Stimulated activated CD8-positive, alpha-beta memory T cell treated with anti-CD3 and anti-CD28 coated beads, Interleukin-7, amount 100 ng/mL, for 48 hours (primary cell): Measurements from ENCODE around the gene ACVR2B.
"Not testable (repeated sequence)": the region's sequence is repeated elsewhere in the genome, so short reads cannot be mapped to it uniquely, and the experiment has no call there.

Source experiments
- DNase-seq, 2 donors: peaks; one replicate each; pipeline ENCODE4 v3.0.0-alpha.2; 2020; ENCODE audit warnings: low read depth in 1 of 2; ENCODE audit errors: extremely low read depth in 1 of 2

Gene ACVR2B

DNA sequence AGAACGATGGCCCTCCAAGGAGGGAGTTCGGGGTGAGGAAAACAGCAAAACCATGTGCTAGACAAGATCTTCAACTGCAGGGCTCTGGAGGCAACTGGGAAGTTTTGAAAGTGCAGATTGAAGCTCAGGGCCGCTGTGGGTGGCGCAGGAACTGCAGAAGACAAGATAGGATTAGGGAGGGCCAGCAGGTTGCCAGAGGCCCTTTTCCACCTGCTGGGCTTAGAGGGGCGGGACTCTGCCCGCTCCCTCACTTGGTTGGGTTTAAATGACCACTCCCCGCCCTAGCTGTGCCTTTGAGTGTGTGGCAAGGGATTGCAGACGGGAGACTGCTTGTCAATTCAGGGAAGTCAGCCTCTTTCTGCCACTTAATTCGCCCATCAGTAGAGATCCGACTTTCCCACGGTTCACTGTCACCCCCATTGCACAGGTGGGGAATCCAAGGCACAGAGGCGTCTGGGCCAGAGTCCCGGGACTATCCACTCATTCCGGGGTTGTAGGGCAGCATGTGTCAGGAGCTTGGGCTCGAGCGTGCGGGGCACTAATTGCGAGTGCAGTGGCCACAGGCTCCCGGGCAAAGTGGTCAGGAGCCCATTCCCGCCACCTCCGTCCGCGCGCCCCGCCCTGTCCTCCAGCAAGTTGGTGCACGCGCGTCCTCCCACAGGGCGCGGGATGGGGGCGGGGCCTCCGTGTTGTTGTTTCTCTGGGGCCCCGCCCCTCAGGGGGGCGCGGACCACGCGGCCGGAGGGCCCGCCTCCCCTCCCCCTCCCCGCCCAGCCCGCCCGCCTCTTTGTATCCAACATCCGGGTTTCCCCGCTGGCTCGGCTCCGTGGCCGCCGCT is at the start of gene ACVR2B:
Gene ACVR2B, plus strand, starts transcription at position 816 of the 838 bp plus-strand sequence. CDS start 433 bp downstream, outside the sequence.
- DNase-seq, result peak; percentile 41 to 46

DNA sequence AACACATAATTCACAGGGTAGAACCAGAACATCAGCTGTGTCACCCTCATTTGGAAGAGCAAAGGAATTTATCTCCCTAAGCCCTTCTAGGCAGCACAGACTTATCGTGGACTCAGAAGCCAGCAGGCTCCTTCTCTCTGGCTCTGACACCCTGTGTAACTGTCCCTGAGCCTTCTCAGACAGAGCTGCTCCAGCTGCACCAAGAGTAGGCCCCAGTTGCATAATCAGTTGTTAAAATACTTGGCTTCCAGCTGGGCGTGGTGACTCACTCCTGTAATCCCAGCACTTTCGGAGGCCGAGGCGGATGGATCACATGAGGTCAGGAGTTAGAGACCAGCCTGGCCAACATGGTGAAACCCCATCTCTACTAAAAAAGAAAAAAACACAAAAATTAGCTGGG is 49.4 kb upstream of the ACVR2B start:
- no peak for DNase-seq

DNA sequence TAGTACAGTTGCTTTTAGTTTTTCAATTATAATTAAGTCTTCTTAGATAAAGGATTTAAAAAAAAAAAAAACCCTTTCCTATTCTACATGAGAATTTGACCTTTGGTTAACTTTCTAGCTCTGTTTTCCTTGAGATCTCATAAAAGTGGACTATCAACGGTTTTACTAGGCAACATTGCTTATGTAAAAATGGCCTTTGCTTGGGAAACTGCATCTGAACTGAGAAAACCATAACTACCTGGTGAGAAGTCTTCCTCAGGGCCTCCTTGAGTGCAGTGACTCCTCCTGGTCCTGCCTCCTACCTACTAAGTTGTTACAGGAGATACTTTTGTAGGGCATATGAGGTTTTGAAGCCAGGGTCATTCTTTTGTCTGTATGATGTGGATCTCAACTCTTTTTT is 42.1 kb upstream of the ACVR2B start:
- no peak for DNase-seq

DNA sequence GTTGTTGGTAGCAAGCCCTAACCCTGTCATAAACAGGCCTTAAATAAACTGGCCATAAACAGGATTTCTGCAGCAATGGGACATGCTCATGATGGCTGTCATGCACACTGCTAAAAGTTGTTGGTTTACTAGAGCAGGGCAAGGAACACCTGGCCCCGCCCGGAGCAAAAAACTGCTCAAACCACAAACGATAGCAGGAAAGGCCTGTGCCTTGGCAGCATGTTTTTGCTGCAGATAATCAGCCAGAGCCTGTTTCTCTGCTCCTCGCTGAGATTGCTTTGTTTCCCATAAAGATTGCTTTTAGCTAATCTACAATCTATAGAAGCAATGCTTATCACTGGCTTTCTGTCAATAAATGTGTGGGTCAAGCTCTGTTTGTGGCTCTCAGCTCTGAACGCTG is 32.9 kb upstream of the ACVR2B start:
- not testable (repeated sequence) for DNase-seq

DNA sequence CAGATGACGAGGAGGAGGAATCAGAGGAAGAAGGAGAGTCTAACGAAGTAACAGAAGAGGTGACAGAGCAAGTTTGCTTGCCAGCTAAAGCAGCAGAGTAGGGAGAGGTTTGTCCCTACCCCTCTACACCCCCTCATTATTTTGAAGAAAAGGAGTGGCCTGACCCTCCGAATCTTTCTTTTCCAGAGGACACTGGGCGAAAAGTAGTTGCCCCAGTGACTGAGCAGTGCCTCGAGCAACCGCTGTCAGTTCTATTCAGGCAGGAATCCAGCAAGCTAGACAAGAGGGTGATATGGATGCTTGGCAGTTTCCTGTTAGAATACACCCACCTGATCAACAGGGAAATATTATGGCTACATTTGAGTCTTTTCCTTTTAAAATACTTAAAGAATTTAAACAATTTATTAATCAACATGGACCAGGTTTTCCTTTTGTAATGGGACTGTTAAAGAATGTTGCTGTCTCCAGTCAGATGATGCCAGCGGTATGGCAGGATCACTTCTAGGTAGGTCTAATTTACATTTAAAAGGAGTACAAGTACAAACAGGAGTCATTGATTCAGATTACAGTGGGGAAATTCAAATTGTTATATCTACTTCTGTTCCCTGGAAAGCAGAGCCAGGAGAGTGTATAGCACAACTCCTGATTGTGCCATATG is 31.9 kb upstream of the ACVR2B start:
- no peak for DNase-seq

DNA sequence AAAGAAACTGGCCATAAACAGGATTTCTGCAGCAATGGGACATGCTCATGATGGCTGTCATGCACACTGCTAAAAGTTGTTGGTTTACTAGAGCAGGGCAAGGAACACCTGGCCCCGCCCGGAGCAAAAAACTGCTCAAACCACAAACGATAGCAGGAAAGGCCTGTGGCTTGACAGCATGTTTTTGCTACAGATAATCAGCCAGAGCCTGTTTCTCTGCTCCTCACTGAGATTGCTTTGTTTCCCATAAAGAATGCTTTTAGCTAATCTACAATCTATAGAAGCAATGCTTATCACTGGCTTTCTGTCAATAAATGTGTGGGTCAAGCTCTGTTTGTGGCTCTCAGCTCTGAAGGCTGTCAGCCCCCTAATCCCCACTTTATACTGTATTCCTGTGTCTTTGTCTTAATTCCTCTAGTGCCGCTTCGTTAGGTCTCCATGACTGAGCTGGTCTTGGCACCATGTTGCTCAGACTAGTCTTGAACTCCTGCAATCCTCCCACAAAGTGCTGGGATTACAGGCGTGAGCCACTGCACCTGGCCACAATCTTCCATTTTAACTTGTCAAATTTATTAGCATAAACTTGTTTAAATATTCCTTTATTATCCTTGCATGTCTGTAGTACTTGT is 26.8 kb upstream of the ACVR2B start:
- not testable (repeated sequence) for DNase-seq

DNA sequence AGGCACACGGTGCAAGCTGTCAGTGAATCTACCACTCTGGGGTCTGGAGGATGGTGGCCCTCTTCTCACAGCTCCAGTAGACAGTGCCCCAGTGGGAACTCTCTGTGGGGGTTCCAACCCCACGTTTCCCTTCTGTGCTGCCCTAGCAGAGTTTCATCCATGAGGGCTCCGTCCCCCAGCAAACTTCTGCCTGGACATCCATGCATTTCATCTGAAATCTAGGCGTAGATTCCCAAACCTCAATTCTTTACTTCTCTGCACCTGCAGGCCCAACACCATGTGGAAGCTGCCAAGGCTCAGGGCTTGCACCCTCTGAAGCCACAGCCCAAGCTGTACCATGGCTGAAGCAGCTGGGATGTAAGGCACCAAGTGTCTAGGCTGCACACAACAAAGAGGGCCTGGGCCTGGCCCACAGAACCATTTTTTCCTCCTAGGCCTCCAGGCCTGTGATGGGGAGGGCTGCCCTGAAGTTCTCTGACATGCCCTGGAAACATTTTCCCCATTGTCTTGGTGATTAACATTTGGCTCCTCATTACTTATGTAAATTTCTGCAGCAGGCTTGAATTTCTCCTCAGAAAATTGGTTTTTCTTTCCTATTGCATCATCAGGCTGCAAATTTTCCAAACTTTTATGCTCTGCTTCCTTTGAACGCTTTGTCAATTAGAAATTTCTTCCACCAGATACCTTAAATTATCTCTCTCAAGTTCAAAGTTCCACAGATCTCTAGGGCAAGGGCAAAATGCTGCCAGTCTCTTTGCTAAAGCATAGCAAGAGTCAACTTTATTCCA is 20.6 kb upstream of the ACVR2B start:
- not testable (repeated sequence) for DNase-seq

DNA sequence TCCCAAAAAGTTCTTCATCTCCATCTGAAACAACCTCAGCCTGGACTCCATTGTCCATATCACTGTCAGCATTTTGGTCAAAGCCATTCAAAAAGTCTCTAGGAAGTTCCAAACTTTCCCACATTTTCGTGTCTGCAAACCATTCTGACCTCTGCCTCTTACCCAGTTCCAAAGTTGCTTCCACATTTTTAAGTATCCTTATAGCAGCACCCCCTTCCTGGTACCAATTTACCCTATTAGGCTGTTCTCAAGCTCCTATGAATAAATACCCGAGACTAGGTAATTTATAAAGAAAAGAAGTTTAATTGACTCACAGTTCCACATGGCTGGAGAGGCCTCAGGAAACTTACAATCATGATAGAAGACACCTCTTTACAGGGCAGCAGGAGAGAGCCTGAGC is 20.0 kb upstream of the ACVR2B start:
- DNase-seq, result not testable (repeated sequence)

DNA sequence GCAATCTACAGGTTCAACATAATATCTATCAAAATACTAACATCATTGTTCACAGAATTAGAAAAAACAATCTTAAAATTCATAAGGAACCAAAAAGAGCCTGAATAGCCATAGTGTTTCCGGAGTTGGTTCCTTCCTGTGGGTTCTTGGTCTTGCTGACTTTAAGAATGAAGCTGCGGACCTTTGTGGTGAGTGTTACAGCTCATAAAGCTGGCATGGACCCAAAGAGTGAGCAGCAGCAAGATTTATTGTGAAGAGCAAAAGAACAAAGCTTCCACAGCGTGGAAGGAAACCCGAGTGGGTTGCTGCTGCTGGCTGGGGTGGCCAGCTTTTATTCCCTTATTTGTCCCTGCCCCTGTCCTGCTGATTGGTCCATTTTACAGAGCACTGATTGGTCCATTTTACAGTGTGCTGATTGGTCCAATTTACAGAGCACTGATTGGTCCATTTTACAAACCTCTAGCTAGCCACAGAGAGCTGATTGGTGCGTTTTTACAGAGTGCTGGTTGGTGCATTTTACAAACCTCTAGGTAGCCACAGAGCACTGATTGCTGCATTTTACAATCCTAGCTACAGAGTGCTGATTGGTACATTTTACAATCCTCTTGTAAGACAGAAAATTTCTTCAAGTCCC is 15.1 kb upstream of the ACVR2B start:
- DNase-seq, result not testable (repeated sequence)

DNA sequence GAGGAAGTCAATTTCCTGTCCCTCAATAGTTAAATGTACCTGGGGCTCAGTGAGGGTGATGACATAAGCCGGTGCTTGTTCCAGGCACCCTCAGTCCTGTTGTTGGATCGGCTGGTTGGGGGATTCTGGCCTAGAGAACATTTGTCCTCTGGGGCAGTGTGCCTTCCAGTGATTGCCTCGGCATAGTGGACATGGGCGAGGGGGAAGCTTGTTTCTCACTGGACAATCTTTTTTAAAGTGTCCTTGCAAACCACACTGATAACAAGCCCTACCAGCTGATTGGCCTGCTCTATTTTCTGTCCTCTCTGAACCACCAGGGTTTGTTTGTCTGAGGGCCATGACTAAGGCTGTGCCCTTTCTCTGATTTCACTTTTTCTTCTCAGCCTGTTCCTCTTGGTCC is 10.5 kb upstream of the ACVR2B start:
- not testable (repeated sequence) for DNase-seq

DNA sequence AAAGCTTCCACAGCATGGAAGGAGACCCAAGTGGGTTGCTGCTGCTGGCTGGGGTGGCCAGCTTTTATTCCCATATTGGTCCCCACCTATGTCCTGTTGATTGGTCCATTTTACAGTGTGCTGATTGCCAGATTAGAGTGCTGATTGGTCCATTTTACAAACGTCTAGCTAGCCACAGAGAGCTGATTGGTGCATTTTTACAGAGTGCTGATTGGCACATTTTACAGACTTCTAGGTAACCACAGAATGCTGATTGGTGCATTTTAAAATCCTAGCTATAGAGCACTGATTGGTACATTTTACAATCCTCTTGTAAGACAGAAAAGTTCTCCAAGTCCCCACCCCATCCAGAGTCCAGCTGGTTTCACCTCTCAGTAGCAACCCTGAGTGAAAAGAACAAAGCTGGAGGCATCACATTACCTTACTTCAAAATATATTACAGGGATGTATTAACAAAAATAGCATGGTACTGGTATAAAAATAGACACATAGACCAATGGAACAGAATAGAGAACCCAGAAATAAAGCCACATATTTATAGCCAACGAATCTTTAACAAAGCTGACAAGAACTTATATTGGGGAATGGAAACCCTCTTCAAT is 7.5 kb upstream of the ACVR2B start:
- DNase-seq, result no peak

DNA sequence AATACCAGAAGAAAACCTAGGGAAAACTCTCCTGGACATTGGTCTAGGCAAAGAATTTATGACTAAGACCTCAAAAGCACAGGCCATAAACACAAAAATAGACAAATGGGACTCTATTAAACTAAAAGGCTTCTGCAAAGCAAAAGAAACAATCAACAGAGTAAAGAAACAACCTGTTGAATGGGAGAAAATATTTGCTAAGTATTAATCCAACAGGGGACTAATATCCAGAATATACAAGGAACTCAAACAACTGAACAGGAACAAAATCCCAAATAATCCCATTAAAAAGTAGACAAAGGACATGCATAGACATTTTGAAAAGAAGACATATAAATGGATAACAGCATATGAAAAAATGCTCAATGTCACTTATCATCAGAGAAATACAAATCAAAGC is 6.9 kb upstream of the ACVR2B start:
- DNase-seq, result no peak

DNA sequence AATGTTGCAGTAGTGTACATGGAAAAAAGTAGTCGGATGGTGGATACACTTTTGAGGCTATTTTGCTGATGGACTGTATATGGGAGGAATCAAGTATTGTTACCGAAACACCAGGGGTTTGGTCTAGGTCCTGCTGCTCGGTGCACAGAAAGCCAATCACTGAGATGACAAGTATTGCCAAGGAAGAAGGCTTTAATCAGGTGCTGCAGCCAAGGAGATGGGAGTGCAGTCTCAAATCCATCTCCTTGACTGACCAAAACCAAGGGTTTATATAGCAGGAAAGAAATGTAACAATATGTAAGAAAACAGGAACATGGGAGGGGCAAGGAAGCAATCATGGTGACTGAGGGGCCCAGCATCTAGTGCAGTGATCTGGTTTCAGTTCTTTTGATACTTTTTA is 2.8 kb upstream of the ACVR2B start:
- DNase-seq, result no peak

DNA sequence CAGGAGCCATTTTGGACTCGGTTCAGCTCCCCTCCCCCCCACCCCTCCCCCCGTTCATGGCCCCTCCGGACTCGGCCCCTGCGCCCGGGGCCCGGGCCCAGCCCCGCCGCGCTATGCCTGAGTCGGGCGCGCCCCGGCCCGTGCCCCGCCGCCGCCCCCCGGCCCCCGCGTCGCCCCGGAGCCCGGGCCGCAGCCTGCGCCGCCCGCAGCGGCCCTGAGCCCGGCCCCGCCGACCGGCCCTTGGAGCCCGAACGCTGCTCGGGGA is 155 bp downstream of the ACVR2B start:
- DNase-seq, result no peak

DNA sequence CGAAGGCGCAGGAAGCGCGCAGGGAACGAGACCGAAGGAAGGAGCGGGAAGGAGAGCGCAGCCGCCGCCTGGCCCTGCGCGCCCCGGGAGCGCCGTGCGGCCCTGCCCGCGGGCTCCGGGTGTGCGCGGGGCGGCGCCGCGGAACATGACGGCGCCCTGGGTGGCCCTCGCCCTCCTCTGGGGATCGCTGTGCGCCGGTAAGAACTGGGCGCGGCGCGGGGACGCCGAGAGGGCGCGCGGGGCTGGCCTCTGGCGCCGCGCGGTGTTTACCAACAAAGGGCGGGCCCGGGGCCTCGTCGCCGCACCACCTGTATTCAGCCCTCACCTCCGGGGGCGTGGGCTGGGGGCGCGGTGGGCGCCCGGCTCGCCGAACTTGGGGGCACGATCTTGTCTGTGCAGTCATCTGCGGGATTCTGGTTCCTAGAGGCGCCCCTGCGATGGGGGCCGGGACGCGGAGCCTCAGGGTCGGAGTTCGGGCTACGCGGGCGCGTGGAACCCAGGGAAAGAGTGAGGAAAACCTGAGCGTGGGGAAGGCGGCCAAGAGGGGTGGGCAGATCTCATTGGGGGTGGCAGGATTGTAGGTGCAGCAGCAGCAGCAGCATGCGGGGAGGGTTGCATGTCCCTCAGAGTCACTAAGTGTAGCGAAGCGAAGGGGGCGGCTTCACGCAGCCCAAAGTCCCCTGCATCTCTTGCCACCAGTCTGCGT is 641 bp downstream of the ACVR2B start:
- DNase-seq, result no peak

DNA sequence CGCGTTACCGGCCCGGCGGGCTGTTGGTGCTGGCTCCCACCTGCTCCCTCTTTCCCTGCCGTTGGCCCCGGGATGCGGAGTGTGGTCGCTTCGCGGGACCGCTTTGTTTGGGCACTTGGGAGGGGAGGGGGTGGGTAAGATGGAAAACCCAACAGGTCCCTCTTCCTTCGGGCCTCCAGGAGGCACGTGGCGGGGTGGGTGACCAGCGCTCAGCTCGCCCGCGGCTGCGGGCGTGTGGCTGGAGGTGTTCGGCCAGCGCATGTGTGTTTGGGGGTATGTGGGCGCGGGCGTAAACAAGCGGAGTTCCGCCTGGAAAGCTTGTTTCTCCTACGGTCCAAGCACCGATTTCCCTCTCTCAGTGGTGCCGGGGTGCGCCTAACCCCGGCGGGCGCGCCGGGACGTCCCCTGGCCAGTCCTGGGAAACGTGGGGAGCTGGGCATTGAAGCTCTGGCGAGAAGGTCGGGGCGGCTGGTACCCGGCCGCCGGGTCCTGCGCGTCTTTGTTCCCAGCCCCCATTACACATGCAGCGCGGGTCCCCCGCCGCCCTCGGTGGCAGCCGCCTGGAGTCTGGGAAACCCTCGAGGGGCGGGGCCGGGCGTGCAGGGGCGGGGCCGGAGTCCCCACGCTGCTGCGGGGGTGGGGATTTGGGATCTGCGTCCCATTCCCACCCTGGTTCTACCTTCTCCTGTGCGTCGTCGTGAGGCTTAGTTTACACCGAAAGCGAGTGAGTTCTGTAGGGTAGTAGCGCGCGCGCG is 1.4 kb downstream of the ACVR2B start:
- DNase-seq, result no peak

DNA sequence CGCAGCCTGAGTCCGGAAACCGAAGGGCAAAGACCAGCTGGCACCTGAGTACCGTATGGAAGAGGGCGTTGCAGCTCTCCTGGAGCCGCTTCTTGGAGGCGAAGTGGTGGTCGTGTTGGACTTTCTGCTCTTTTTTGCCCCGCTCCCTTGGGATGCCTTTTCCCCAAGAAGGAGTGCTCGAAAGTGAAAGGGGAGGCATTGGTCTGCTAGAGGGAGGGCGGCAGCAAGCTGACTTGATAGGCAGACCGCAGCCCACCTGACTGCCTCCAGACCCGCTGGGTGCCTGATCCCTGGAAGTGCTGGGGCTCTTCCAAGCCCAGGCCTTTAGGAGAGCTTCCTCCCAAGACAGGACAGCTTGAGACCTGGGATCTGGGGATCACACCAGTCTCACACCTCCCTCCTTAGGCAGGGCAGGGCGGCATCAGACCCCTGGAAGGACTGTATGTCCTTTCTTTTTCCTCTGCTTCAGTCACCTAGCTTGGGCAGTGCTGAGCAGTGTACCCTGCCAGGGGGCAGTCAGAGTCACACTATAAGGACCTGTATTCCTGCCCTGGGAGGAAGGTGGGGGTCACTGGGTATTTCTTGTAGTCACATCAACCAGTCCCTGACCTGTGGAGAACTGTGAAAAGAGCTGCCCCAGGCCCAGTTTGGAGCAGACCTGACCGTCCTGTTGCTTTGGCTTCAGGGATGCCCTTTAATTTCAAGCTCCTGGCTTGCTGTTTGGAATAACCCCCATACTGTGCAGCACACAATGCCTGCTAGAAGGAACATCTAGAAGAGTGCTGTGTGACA is 2.1 kb downstream of the ACVR2B start:
- DNase-seq, result no peak
